GM13976 (cell line): ENCODE measurements around the gene PPP2R5C.
"Not testable (repeated sequence)": the region's sequence is repeated elsewhere in the genome, so short reads cannot be mapped to it uniquely, and the experiment has no call there.

Experiments
- DNase-seq: peaks from one replicate; pipeline ENCODE4 v3.0.0; 2012; ENCODE audit warnings: low spot score
- CTCF ChIP-seq: IDR thresholded peaks from 2 replicates; pipeline ENCODE4 v1.5.1; 2012; ENCODE audit warnings: borderline replicate concordance, mild to moderate bottlenecking; ENCODE audit not compliant: insufficient read depth; ENCODE audit errors: extremely low read depth, missing control alignments, control extremely low read depth
- in situ Hi-C: fragments of 300-500 bp; cut with MboI; formaldehyde crosslinking; loops from one replicate; pipeline ENCODE4 v1.12.0; 2022; ENCODE audit warnings: low sequenced_read_pairs, mixed read lengths, inconsistent platforms; ENCODE audit not compliant: unreplicated experiment

Gene PPP2R5C

DNA sequence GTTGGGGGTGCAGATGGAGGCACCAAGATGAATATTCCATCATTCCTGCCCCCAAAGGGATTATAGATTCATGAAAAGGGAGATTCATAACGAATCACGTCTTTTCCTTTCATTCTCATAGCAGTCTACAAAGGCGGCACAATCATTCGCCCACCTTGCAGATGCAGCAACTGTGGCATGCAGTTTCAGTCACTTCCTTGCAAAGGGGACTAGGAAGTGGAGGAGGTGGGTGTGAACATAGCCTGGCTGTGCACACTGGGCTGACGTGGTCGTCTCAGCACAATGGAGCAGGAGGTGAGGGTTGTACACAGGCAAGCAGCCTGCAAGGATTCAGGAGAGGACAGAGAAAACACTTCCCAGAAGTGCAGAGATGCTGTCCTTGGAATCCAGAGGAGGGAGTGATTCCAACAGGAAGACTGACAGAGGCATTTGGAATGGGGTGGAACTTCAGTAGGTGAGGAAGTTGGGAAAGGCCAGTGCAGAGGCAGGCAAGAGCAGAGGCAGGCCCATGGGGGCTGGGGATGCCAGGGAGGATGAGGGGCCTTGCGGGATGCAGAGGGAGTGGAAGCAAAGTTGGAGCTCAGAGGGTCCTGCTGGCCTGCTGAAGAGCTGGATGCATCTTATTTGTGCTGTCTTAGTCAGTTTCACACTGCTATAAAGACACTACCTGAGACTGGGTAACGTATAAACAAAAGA is 21.9 kb upstream of the PPP2R5C start:
- no peak for DNase-seq
- TF ChIP-seq CTCF = no peak
- in situ Hi-C loops = no loop called here

DNA sequence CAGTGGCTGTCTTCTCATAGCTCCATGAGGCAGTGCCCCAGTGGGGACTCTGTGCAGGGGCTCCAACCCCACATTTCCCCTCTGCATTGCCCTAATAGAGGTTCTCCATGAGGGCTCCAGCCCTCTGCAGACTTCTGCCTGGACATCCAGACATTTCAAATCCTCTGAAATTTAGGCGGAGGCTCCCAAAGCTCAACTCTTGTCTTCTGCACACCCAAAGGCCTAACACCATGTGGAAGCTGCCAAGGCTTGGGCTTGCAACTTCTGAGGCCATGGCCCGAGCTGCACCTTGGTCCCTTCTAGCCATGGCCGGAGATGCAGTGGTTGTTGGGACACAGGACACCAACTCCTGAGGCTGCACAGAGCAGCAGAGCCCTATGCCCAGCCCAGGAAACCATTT is 20.5 kb upstream of the PPP2R5C start:
- DNase-seq = no peak
- in situ Hi-C loops = no loop called here
- no peak for TF ChIP-seq CTCF

- TF ChIP-seq CTCF = no peak
- DNase-seq = no peak
- in situ Hi-C loops = no loop called here
Observed at GRCh38 chr14:101743701-101744100, 17.8 kb upstream of the PPP2R5C start.

GRCh38 chr14:101744382-101744781 is 17.1 kb upstream of the PPP2R5C start:
- in situ Hi-C loops, DNase-seq: not testable (repeated sequence)

DNA sequence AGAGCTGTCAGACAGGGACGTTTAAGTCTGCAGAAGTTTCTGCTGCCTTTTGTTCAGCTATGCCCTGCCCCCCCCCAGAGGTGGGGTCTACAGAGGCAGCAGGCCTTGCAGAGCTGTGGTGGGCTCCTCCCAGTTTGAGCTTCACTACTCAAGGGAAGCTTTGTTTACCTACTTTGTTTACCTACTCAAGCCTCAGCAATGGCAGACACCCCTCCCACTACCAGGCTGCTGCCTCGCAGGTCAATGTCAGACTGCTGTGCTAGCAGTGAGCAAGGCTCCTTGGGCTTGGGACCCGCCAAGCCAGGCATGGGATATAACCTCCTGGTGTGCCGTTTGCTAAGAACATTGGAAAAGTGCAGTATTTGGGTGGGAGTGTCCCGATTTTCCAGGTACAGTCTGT is 11.8 kb upstream of the PPP2R5C start:
- DNase-seq, in situ Hi-C loops: not testable (repeated sequence)

GRCh38 chr14:101754893-101755292 is 6.6 kb upstream of the PPP2R5C start:
- TF ChIP-seq CTCF = no peak
- DNase-seq = no peak
- in situ Hi-C loops = no loop called here

DNA sequence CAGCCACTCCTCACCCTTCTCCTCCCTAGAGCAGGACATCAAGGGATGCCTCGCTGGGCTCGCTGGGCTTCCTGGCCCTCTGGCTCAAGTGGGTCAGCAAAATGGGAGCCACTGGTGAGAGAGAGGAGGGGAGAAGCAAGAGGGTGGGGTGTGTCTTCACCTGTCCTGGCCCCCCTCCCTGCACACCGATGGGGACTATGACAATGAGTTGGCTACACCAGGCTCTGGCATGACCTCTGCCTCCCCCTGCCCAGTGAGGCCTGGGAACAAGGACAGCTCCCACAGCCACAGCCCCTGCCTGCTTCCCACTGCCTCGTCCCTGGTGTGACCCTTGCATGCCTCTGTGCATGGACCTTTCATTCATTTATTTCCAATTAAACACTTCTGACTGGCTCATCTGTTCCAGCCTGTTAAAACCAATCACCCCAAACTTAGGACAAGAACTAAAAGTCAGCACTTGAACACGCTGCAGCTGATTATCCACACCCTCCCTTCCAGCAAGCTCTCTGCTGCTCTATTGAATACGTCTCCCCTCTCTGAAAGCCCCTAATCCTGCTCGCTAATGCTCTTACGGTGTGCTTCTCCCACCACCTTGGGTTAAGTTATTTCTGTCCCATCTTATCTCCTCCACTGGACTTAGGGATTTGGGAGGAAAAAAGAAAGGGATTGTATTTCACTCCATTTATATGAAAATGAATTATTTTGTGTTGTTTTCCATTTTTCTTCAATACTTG is 5.8 kb upstream of the PPP2R5C start:
- no peak for DNase-seq
- in situ Hi-C loops = no loop called here
- TF ChIP-seq CTCF = no peak
